ENCODE data around the gene CHRNG. TPM values are rescaled to one million over a fixed set of nuclear protein-coding genes. Genes with fewer than 3 reads are reported as not detected.

The CHRNG gene
- total RNA-seq, 1 experiment from 2014 or later, result not detected

- in situ Hi-C loops (cut with HindIII; ENCODE audit: low sequenced_read_pairs), result no loop called here
- no peak for DNase-seq (ENCODE audit: low spot score)
Observed at GRCh38 chr2:232503809-232504323, 35.6 kb upstream of the CHRNG start.

GRCh38 chr2:232504438-232504837 lies 35.1 kb upstream of the CHRNG start:
- in situ Hi-C loops (cut with HindIII; ENCODE audit: low sequenced_read_pairs), result no loop called here
- no peak for DNase-seq (ENCODE audit: low spot score)

- in situ Hi-C loops (cut with HindIII; ENCODE audit: low sequenced_read_pairs), result no loop called here
- DNase-seq (ENCODE audit: low spot score), result no peak
Observed at GRCh38 chr2:232505856-232506255, 33.6 kb upstream of the CHRNG start.

GRCh38 chr2:232506709-232507108 lies 32.8 kb upstream of the CHRNG start:
- in situ Hi-C loops (cut with HindIII; ENCODE audit: low sequenced_read_pairs), result no loop called here
- no peak for DNase-seq (ENCODE audit: low spot score)

- in situ Hi-C loops (cut with HindIII; ENCODE audit: low sequenced_read_pairs), result no loop called here
- DNase-seq (ENCODE audit: low spot score), result no peak
Observed at GRCh38 chr2:232508251-232508650, 31.2 kb upstream of the CHRNG start.

GRCh38 chr2:232511336-232511890 lies 28.1 kb upstream of the CHRNG start:
- no peak for DNase-seq (ENCODE audit: low spot score)
- in situ Hi-C loops (cut with HindIII; ENCODE audit: low sequenced_read_pairs), result no loop called here

GRCh38 chr2:232512602-232513001 lies 26.9 kb upstream of the CHRNG start:
- in situ Hi-C loops (cut with HindIII; ENCODE audit: low sequenced_read_pairs), result no loop called here

GRCh38 chr2:232513353-232513752 lies 26.1 kb upstream of the CHRNG start:
- in situ Hi-C loops (cut with HindIII; ENCODE audit: low sequenced_read_pairs), result no loop called here
- DNase-seq (ENCODE audit: low spot score), result no peak

More at GRCh38 chr2:232512602-232513001, 26.9 kb upstream of the CHRNG start:
- no peak for DNase-seq (ENCODE audit: low spot score)

- no peak for DNase-seq (ENCODE audit: low spot score)
- in situ Hi-C loops (cut with HindIII; ENCODE audit: low sequenced_read_pairs), result no loop called here
Observed at GRCh38 chr2:232515639-232516038, 23.9 kb upstream of the CHRNG start.

- in situ Hi-C loops (cut with HindIII; ENCODE audit: low sequenced_read_pairs), result no loop called here
- DNase-seq (ENCODE audit: low spot score), result no peak
Observed at GRCh38 chr2:232516551-232516950, 22.9 kb upstream of the CHRNG start.

GRCh38 chr2:232518844-232519243 lies 20.6 kb upstream of the CHRNG start:
- in situ Hi-C loops (cut with HindIII; ENCODE audit: low sequenced_read_pairs), result no loop called here

GRCh38 chr2:232519581-232520438 lies 19.7 kb upstream of the CHRNG start, which contains the start of gene PRSS56:
TSS of gene PRSS56 (plus strand) at chr2:232520388. CDS start at chr2:232520599, 211 bp downstream.
- no peak for DNase-seq (ENCODE audit: low spot score)
- in situ Hi-C loops (cut with HindIII; ENCODE audit: low sequenced_read_pairs), result no loop called here

More at GRCh38 chr2:232518844-232519243, 20.6 kb upstream of the CHRNG start:
- no peak for DNase-seq (ENCODE audit: low spot score)

- no peak for DNase-seq (ENCODE audit: low spot score)
- in situ Hi-C loops (cut with HindIII; ENCODE audit: low sequenced_read_pairs), result no loop called here
Observed at GRCh38 chr2:232520489-232520888, 19.0 kb upstream of the CHRNG start.

- no peak for DNase-seq (ENCODE audit: low spot score)
- in situ Hi-C loops (cut with HindIII; ENCODE audit: low sequenced_read_pairs), result no loop called here
Observed at GRCh38 chr2:232521098-232521497, 18.4 kb upstream of the CHRNG start.

- in situ Hi-C loops (cut with HindIII; ENCODE audit: low sequenced_read_pairs), result no loop called here
- peak; percentile 41 for DNase-seq (ENCODE audit: low spot score)
Observed at GRCh38 chr2:232521959-232522622, 17.4 kb upstream of the CHRNG start.

- in situ Hi-C loops (cut with HindIII; ENCODE audit: low sequenced_read_pairs), result no loop called here
- DNase-seq (ENCODE audit: low spot score), result no peak
Observed at GRCh38 chr2:232522623-232523401, 16.7 kb upstream of the CHRNG start.

- no peak for DNase-seq (ENCODE audit: low spot score)
- in situ Hi-C loops (cut with HindIII; ENCODE audit: low sequenced_read_pairs), result no loop called here
Observed at GRCh38 chr2:232523402-232523681, 16.1 kb upstream of the CHRNG start.

GRCh38 chr2:232523682-232524597 lies 15.6 kb upstream of the CHRNG start:
- in situ Hi-C loops (cut with HindIII; ENCODE audit: low sequenced_read_pairs), result no loop called here

More at GRCh38 chr2:232523682-232524597, 15.6 kb upstream of the CHRNG start:
- peak; percentile 38 for DNase-seq (ENCODE audit: low spot score)

Measured in G401 (cell line).